SK-N-MC (cell line): ENCODE results near the gene PRICKLE2.

Experiments
- EZH2 ChIP-seq: fragments of 200-600 bp; sonication (generic); IDR thresholded peaks from one replicate; pipeline ENCODE4 v1.6.1; 2017; ENCODE audit warnings: antibody characterized with exemption
- POLR2AphosphoS5 ChIP-seq: IDR thresholded peaks from 2 replicates; pipeline ENCODE4 v1.6.1; 2012; ENCODE audit warnings: mild to moderate bottlenecking, low read depth, low read length, borderline replicate concordance

GRCh38 chr3:64123931-64124330 is 101.3 kb downstream of the PRICKLE2 start:
- TF ChIP-seq POLR2AphosphoS5 (no peak), EZH2 (no peak)
